Stimulated activated CD8-positive, alpha-beta memory T cell treated with anti-CD3 and anti-CD28 coated beads, Interleukin-4, amount 100 ng/mL, for 1 hour (primary cell): ENCODE data around the gene GPC5.
"Not testable (repeated sequence)": the region's sequence is repeated elsewhere in the genome, so short reads cannot be mapped to it uniquely, and the experiment has no call there.

Experiments
- DNase-seq, 2 donors: peaks; one replicate each; pipeline ENCODE4 v3.0.0-alpha.2; 2020; ENCODE audit warnings: low read depth in 2 of 2, low spot score in 1 of 2

GPC5 gene

DNA sequence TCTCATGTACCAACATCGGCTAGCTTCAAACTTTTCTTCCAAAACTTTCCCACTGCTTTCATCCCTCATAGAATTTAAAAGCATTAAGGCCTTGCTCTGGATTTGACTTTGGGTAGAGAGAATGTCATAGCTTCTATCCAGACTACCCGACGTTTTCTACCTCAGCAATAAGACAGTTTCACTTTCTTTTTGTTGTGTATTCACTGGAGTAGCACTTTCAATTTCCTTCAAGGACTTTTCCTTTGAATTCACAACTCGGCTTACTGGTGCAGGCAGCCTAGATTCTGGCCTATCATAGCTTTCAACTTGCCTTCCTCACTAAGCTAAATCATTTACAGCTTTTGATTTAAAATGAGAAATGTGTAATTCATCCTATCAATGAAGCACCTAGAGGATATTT, 1407.8 kb downstream of the GPC5 start:
- DNase-seq, result no peak

DNA sequence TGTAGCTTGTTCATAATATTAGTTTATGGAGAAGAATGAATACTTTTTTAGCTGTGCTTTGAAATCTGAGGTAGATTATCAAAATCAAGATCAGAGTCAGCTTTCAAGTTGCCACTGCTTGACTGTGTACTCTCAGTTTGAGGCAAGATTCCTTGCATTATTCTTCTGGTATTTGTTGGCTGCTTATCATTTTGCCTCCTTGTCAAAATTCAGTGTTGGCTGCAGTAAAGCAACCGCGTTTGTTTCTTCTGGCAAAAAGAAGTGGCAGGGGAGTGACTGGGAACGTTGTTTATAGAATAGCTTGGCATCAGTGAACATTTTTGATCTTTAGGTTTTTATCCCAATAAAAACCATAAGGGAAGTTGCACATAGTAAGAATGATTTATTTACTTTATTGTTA, 1408.9 kb downstream of the GPC5 start:
- no peak for DNase-seq

- DNase-seq, result no peak
These were observed 1409.5 kb downstream of the GPC5 start for GRCh38 chr13:92807966-92808365.

- no peak for DNase-seq
These were observed 1422.9 kb downstream of the GPC5 start for GRCh38 chr13:92821324-92821723.

DNA sequence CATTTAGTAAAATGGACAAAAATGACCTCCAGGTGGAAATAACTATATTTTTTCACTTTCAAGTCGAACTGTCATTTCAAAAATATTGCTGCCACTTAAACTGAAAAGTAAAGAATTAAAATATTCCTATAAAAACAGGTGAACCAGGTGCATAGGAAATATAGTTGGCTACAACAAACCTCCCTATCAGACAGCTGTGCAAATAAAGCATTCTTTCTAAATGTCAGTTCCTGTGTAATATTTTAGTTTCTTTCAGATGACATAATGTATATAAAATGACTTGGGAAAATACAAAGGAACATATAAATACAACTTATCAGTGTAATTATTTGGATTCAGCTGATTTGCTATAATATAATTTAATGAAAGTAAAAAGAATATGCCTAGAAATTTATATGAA, 1424.6 kb downstream of the GPC5 start:
- DNase-seq, result no peak

GRCh38 chr13:92825938-92826596, 1427.6 kb downstream of the GPC5 start:
- DNase-seq, result no peak

DNA sequence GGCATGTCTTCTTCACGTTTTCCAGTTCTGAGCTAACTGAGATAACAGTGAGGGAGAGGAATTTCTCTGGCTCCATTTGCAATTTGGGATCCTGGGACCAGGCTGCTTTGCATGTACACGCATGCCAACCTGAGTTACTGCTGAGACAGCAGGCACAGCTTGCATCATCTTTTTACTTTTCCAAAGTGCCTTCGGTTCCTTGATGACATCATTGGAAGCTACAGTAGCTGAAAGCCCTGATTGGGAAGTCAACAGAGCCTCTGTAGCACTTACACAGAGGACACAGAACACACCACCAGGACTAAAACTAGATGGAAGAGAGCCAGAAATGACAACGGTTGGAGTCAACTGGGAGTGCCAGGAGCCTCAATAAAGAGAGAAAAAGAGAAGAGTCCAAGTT, 1429.1 kb downstream of the GPC5 start:
- no peak for DNase-seq

- no peak for DNase-seq
These were observed 1431.5 kb downstream of the GPC5 start for GRCh38 chr13:92829930-92830329.

- no peak for DNase-seq
These were observed 1432.4 kb downstream of the GPC5 start for GRCh38 chr13:92830821-92831220.

DNA sequence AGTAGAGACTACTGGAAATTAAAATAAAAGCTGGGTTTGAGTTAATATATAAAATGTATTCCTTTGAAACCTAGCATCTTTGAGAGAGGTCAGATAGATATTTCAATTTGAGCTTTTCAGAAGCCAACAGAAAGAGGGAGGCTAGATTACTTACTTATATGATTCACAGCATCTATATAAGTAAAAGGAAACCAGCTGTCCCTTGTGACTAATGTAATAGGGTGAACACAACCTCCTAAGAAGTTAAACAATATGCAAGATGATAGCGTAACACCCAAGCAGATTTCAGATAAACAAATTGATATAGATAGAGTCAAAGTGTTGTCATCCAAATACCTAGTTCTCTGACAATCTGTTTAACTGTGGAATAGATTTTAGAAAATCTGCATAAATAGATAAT, 1434.7 kb downstream of the GPC5 start:
- no peak for DNase-seq

DNA sequence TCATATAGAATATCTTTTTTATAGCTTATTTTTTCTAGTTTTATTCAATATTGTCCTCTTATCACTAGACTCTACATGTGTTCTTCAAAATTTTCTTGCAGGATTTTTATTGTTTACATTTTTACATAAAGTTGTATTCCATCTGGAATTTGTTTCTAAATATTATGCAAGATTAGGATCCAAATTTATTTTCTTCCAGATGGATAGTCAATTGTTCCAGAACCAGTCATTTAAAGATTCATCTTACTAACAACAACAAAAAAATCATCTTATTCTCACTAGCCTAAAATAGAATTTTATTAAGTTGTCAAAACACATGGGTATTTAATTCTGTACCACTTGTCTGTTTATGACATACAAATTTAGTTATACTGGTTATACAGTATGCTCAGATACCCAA, 1437.8 kb downstream of the GPC5 start:
- no peak for DNase-seq

DNA sequence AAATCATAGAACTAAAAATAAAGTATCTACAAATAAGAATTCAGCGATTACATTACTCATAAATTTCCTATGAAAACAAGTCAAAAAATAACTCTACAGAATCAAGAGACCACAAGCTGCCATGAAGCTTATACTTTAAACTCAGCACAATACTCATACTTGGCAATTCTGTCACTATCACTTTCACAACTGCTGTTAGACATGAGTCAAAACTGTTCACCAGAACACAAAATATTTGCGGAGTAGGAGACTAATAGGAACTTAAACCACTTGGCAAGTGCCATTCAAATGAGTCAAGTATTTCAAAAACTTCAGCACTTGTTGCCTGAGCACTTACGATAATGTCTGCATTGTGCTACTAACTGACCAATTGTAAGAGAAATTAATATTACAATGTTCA, 1440.4 kb downstream of the GPC5 start:
- no peak for DNase-seq

DNA sequence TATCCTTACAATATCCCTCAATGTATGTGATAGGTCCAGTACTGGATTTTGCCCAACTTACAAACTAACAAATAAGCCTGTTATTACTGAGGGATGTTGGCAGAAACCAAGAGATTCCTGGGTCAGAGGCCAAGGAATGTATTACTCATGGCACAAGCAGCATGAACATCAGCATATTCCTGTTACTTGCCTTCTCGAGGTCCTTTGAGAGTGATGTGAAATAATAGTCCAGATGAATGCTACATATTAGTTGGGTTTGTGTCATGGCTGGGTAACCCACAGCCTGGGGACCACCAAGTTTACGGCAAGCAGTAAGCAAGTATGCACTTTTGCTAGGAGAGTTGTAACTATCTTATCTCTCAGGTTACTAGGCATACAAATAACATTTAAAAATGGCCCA, 1443.7 kb downstream of the GPC5 start:
- no peak for DNase-seq

DNA sequence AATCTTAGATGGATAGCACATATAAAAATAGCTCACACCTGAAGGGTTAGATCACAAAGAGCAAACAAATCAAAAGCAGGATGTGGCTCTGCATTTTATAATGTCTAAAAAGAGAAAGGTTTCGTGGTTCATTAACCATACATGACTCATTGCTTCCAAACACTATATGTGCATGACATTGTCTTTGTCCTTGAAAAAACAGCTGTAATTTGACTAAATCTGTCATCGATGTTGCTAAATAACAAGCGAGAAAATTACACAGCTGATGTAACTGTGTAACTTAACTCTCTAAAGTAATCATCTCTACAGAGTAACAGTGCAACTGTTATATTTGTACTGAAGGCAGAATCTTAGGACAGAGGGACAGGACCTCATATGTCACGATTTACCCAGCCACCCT, 1445.1 kb downstream of the GPC5 start:
- DNase-seq, result no peak

DNA sequence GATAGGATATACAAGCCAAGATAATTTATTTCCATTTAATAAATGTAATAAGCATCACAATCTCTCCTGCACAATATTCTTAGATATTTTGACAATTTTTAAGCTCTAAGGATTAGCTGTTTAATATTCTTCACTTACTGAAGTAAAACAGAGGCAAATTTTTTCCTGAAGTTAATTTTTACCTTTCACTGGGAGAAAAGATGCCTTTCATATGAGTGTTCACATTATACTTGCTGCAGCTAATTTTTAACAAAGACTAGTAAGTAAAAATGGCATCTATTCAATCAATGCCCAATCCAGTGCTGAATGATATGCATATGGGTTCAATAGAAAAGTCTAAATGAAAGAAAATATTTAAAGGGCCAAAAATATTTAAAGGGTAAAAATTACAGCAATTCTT, 1451.0 kb downstream of the GPC5 start:
- no peak for DNase-seq

GRCh38 chr13:92864584-92865284, 1466.3 kb downstream of the GPC5 start:
- DNase-seq, result no peak

GRCh38 chr13:92873029-92873428, 1474.6 kb downstream of the GPC5 start:
- DNase-seq, result no peak

DNA sequence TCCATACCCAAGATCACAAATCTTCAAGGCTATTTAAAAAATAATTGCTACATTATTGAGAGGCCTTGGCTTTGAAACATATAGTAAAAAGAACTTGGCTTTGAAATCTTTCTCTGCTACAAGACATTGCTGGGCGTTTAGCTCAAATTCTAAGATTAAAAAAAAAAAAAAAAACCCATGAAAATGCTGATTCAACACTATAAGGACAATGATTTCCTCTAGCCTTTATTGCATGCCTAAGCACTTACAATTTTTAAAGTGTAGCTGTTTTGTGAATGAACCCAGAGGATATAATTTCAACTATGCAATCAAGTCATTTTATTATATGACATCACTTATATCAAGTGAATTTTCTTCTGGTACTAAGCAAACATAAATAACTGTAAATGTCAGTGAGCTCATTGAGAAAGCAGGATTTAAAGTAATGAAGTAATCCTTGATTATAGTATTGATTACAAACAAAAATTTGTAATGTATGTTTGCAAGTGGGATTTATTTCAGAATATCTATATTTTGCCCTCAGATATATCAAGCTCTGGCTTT, 1488.2 kb downstream of the GPC5 start:
- no peak for DNase-seq

DNA sequence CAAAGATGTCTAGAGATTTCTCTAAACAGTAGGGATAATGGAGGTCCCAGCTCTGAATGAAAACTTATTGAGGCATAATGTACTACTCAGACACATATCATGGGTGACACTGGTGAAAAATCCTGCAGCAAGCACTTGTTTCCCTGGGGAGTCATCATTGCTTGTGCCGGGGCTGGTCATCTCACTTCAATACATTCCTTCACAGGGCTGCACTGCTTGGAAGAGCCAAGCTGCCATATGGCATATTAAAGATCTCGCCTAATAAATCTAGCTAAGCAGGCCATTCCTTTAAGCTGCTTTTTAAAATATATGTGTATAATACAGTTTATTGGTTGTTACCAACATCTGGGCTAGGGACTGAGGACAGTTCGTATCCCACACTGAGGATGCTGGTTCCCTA, 1496.0 kb downstream of the GPC5 start:
- DNase-seq, result no peak

- DNase-seq, result no peak
These were observed 1498.4 kb downstream of the GPC5 start for GRCh38 chr13:92896842-92897241.

GRCh38 chr13:92898946-92899345, 1500.5 kb downstream of the GPC5 start:
- DNase-seq, result not testable (repeated sequence)

- DNase-seq, result no peak
These were observed 1502.0 kb downstream of the GPC5 start for GRCh38 chr13:92900446-92900845.

DNA sequence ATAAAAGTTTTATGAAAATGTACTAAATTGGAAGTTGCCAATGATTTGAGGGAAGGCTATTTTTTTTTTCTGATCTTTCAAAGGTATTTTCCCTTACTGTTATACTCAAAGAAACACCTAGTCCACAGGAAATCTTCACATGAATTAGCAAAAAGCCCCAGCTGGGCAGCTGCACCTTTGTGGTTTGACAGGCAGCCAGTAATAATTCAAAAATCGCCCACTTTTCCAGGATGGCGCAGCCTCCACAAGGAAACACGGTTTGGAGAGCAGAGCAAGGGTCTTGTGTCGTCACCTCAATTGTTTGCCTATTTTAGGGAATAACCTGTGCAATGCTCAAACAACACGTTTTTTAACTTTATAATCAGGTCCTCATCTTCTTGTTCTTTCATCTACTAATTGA, 1503.3 kb downstream of the GPC5 start:
- no peak for DNase-seq
